Lung (tissue), 12 donors: ENCODE data around the gene PLEKHM3. TPM values are rescaled to one million over a fixed set of nuclear protein-coding genes. Genes with fewer than 3 reads are reported as not detected.

Experiments used
- ATAC-seq: fragments of 200-7000 bp; cut with Tn5 transposase; one replicate; pipeline ENCODE4 v1.9.1; 2020; ENCODE audit warnings: moderate number of reproducible peaks; ENCODE audit not compliant: insufficient read depth, low FRiP score
- DNase-seq, 3 donors: peaks; one replicate each; pipeline ENCODE4 v3.0.0-alpha.2; 2013 to 2017
- H3K27ac ChIP-seq, 2 donors: one replicate each; pipeline ENCODE4 v1.5.1; 2013; ENCODE audit warnings: mild to moderate bottlenecking in 2 of 2, moderate library complexity in 2 of 2, control low read depth in 1 of 2, inconsistent platforms in 1 of 2, low read depth in 1 of 2, low read length in 1 of 2
- H3K27me3 ChIP-seq, 3 donors: one replicate each; pipeline ENCODE4 v1.5.1; 2013; ENCODE audit warnings: low read length in 2 of 3; ENCODE audit not compliant: control insufficient read depth in 3 of 3, insufficient read depth in 3 of 3
- H3K36me3 ChIP-seq, 4 donors: one replicate each; pipeline ENCODE4 v1.5.1; 2013; ENCODE audit warnings: low read length in 4 of 4, mild to moderate bottlenecking in 1 of 4, moderate library complexity in 1 of 4; ENCODE audit not compliant: control insufficient read depth in 4 of 4, insufficient read depth in 4 of 4
- H3K4me1 ChIP-seq, 5 donors: one replicate each; pipeline ENCODE4 v1.5.1; 2013; ENCODE audit warnings: low read length in 5 of 5, mild to moderate bottlenecking in 2 of 5, moderate library complexity in 1 of 5; ENCODE audit not compliant: control insufficient read depth in 5 of 5, insufficient read depth in 5 of 5
- H3K4me3 ChIP-seq: one replicate; pipeline ENCODE4 v1.5.1; 2013; ENCODE audit warnings: mild to moderate bottlenecking, control low read depth, moderate library complexity
- H3K9ac ChIP-seq, 2 donors: one replicate each; pipeline ENCODE4 v1.5.1; 2013; ENCODE audit warnings: low read length in 2 of 2, control low read depth in 1 of 2; ENCODE audit not compliant: insufficient read depth in 1 of 2
- H3K9me3 ChIP-seq, 4 donors: one replicate each; pipeline ENCODE4 v1.5.1; 2013; ENCODE audit warnings: low read length in 3 of 4, mild to moderate bottlenecking in 1 of 4, moderate library complexity in 1 of 4; ENCODE audit not compliant: control insufficient read depth in 4 of 4, insufficient read depth in 3 of 4
- WGBS, 2 donors: extraction: QIAGEN DNeasy Blood & Tissue Kit; methylation state at CpG; one replicate each; pipeline ENCODE4 v1.1.7; 2013; 5-methylcytosine and 5-hydroxymethylcytosine counted together
- polyA plus RNA-seq, 2 donors: library from polyadenylated mRNA; stranded (reverse); fragments of 200-250 nt; gene quantifications; one replicate each; pipeline ENCODE4 v1.2.1, GENCODE V29; 2013
- total RNA-seq, 2 donors: library from RNA; depleted of rRNA in 1 of 2; stranded (reverse); fragments of >200 nt in 1 of 2; gene quantifications; one replicate each; pipeline ENCODE4 v1.2.1, GENCODE V29; 2014 to 2021
- TF ChIP-seq, protein P1 (sequence below): IDR thresholded peaks from 2 replicates; pipeline ENCODE4 v1.5.1; 2012; ENCODE audit warnings: mild to moderate bottlenecking; ENCODE audit errors: control extremely low read depth, extremely low read depth
- donor health status: control.
- donor health status: control.
- donor health status: Bipolar disorder and iron deficiency.
- donor health status: healthy.
- donor health status: DM: yes; HTN: yes; CAD: no.

PLEKHM3 gene
- total and polyA plus RNA-seq, 4 donors: 5.6 to 32.9 (median 12.4) TPM

DNA sequence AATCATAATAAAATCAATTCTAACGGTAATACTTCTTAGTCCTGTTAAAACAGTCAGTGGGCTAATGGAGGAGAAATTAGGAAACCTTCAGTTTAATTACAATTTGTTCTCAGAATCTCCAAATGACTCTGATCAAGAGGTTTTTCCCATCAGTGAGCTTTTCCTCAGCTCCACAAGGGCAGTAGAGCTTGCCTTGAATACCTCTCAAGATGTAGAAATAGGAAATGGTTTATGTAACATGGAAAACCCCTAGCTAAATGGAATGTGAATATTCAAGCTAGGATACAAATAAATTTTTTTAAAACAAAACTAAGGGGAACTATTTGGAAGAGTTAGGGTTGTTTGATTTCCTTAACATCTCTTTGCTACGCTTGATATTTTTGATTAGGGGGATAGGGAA is 87.5 kb downstream of the PLEKHM3 start:
- Histone ChIP-seq H3K27me3 (no peaks in the 10 kb centered on the region), H3K36me3 (no peaks in the 10 kb centered on the region), H3K9me3 (no peaks in the 10 kb centered on the region), H3K4me1 (peaks cover 0 to 21% (median 0%) of the 10 kb centered on the region in 5 donors), H3K9ac (no peak overlapping the region), H3K4me3 (no peak overlapping the region), H3K27ac (no peak overlapping the region)
- DNase-seq (no peak), ATAC-seq (no peak)
- 62 to 81% methylated on average over 2 of the region's 2 CpGs for WGBS, 2 donors
- TF ChIP-seq, protein P1, sequence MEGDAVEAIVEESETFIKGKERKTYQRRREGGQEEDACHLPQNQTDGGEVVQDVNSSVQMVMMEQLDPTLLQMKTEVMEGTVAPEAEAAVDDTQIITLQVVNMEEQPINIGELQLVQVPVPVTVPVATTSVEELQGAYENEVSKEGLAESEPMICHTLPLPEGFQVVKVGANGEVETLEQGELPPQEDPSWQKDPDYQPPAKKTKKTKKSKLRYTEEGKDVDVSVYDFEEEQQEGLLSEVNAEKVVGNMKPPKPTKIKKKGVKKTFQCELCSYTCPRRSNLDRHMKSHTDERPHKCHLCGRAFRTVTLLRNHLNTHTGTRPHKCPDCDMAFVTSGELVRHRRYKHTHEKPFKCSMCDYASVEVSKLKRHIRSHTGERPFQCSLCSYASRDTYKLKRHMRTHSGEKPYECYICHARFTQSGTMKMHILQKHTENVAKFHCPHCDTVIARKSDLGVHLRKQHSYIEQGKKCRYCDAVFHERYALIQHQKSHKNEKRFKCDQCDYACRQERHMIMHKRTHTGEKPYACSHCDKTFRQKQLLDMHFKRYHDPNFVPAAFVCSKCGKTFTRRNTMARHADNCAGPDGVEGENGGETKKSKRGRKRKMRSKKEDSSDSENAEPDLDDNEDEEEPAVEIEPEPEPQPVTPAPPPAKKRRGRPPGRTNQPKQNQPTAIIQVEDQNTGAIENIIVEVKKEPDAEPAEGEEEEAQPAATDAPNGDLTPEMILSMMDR: no peak

DNA sequence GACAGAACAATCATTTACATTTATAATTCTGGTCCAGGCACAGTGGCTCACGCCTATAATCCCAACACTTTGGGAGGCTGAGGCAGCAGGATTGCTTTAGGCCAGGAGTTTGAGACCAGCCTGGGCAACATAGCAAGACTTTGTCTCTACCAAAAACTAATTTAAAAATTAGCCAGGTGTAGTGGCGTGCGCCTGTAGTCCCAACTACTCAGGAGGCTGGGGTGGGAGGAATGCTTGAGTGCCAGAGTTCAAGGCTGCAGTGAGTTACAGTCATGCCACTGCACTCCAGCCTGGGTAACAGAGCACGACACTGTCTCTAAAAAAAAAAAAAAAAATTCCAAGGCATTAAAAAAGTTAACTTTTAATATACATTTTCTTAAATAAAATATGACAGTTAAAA is 88.1 kb downstream of the PLEKHM3 start:
- TF ChIP-seq, protein P1: no peak
- Histone ChIP-seq H3K27me3 (no peaks in the 10 kb centered on the region), H3K4me1 (peaks cover 0 to 21% (median 0%) of the 10 kb centered on the region in 5 donors), H3K9me3 (no peaks in the 10 kb centered on the region), H3K9ac (no peak overlapping the region), H3K4me3 (no peak overlapping the region), H3K27ac (no peak overlapping the region), H3K36me3 (no peaks in the 10 kb centered on the region)
- WGBS, 2 donors: 88 to 92% methylated on average over 4 of the region's 4 CpGs
- DNase-seq (no peak), ATAC-seq (no peak)

DNA sequence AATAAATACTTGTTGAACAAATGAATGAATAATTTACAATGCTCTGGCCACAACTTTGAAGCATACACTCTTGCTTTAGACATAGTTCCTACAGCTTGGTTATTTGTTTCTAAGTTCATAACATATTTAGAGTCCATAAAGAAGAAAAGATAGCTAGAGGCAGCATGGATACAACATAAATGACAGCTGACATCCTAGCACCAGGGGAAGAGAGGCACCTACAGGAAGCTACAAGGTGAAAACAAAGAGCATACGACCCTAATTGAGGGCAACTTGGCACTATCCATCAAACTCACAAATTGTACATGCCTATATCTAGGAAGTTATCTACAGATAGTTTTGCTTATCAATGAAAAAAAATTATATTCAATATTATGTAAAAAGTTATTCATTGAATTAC is 88.9 kb downstream of the PLEKHM3 start:
- H3K27me3 ChIP-seq: no peaks in the 10 kb centered on the region
- WGBS, 2 donors: 74 to 86% methylated on average over 1 of the region's 1 CpG
- H3K4me3 ChIP-seq: no peak overlapping the region
- ATAC-seq: no peak
- H3K9ac ChIP-seq: no peak overlapping the region
- no peaks in the 10 kb centered on the region for H3K36me3 ChIP-seq
- H3K27ac ChIP-seq: no peak overlapping the region
- no peaks in the 10 kb centered on the region for H3K9me3 ChIP-seq
- TF ChIP-seq, protein P1: no peak
- DNase-seq: no peak
- H3K4me1 ChIP-seq: peaks cover 0 to 21% (median 0%) of the 10 kb centered on the region in 5 donors

DNA sequence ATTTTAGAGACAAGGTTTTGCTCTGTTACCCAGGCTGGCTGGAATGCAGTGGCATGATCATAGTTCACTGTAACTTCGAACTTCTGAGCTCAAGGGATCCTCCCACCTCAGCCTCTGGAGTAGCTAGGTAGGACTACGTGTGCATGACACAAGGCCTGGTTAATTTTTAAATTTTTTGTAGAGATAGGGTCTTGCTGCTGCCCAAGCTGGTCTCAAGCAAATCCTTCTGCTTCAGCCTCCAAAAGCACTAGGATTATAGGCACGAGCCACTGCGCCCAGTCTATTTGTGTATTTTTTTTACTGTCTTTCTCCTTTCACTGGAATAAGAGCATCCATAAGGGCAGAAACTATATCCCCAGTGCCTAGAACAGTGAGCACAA is 89.3 kb downstream of the PLEKHM3 start:
- Histone ChIP-seq H3K27me3 (no peaks in the 10 kb centered on the region), H3K9ac (no peak overlapping the region), H3K4me1 (peaks cover 0 to 21% (median 0%) of the 10 kb centered on the region in 5 donors), H3K4me3 (no peak overlapping the region), H3K27ac (no peak overlapping the region), H3K36me3 (peaks cover 0 to 3% (median 0%) of the 10 kb centered on the region in 4 donors), H3K9me3 (no peaks in the 10 kb centered on the region)
- ATAC-seq (no peak), DNase-seq (no peak)
- TF ChIP-seq, protein P1: no peak
- WGBS, 2 donors: 81 to 91% methylated on average over 4 of the region's 4 CpGs
